ENCODE measurements around the gene USP12.
"Not testable (repeated sequence)": the region's sequence is repeated elsewhere in the genome, so short reads cannot be mapped to it uniquely, and the experiment has no call there.

USP12 gene

DNA sequence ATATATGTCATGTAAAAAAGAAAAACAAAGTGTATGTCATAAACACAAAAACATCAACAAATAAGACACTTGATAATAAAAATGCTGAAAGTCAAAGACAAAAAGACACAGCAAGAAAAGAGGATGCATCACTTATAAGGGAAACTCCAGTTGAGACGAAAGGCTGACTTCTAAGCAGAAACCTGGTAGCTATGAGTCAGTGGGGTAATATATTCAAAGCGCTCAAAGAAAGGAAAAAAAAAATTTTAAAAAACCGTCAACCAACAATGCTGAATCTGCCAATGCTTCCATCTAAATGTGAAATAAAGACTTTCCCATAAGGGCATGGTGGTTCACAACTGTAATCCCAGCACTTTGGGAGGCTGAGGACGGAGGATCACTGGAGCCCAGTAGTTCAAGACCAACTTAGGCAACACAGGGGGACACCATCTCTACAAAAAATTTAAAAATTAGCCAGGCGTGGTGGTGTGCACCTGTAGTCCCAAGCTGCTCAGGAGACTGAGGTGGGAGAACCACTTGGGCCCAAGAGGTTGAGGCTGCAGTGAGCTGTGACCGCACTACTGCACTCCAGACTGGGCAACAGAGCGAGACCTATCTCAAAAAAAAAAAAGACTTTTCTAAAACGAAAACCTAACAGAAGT, 24.0 kb downstream of the USP12 start:
- no peak overlapping the region for H3K9ac ChIP-seq (ENCODE audit: low read depth, low read length)
- no peaks in the 10 kb centered on the region for H3K27me3 ChIP-seq (ENCODE audit: control insufficient read depth, insufficient read depth, low read length)
- H3K9me3 ChIP-seq (replicated peaks; ENCODE audit: low read length) = no peaks in the 10 kb centered on the region
- H3K4me2 ChIP-seq (ENCODE audit: low read length) = no peak overlapping the region
- no peaks in the 10 kb centered on the region for H3K36me3 ChIP-seq (ENCODE audit: insufficient read depth, low read length)
- H3K4me1 ChIP-seq (ENCODE audit: control insufficient read depth, insufficient read depth, low read length) = peaks cover 7% of the 10 kb centered on the region
- H3K4me3 ChIP-seq (ENCODE audit: low read length) = no peak overlapping the region

DNA sequence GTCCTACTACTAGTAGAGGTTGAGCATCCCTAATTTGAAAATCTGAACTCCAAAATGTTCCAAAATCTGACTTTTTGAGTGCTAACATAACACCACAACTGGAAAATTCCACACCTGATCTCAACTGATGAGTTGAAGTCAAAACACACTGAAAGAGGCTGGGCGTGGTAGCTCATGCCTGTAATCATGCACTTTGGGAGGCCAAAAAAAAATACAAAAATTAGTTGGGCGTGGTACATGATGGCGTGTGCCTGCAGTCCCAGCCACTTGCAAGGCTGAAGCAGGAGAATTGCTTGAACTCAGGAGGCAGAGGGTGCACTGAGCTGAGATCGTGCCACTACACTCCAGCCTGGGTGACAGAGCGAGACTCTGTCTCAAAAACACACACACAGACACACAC, 29.9 kb downstream of the USP12 start:
- Histone ChIP-seq H3K27me3 (ENCODE audit: control insufficient read depth, insufficient read depth, low read length) (no peaks in the 10 kb centered on the region), H3K36me3 (ENCODE audit: insufficient read depth, low read length) (no peaks in the 10 kb centered on the region), H3K9me3 (replicated peaks; ENCODE audit: low read length) (no peaks in the 10 kb centered on the region), H3K4me1 (ENCODE audit: control insufficient read depth, insufficient read depth, low read length) (peaks cover 11% of the 10 kb centered on the region), H3K4me3 (ENCODE audit: low read length) (no peak overlapping the region), H3K4me2 (ENCODE audit: low read length) (no peak overlapping the region), H3K9ac (ENCODE audit: low read depth, low read length) (no peak overlapping the region)

DNA sequence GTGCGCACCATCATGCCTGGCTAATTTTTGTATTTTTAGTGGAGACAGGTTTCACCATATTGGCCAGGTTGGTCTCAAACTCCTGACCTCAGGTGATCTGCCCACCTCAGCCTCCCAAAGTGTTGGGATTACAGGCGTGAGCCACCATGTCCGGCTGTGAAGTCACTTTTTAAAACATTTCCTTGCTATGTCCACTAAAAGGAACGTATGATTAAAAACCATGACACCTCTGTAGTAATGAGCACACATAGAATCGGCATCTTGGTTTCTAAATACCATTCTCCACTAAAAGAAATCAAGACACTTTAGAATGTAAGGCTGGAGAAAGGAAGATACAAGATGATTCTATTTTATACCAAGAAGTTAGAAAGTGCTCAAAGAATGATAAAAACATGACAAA, 30.5 kb downstream of the USP12 start:
- not testable (repeated sequence) for H3K9ac ChIP-seq (ENCODE audit: low read depth, low read length); H3K4me3 ChIP-seq (ENCODE audit: low read length); H3K36me3 ChIP-seq (ENCODE audit: insufficient read depth, low read length); H3K4me2 ChIP-seq (ENCODE audit: low read length); H3K27me3 ChIP-seq (ENCODE audit: control insufficient read depth, insufficient read depth, low read length); H3K9me3 ChIP-seq (replicated peaks; ENCODE audit: low read length)
- peaks cover 11% of the 10 kb centered on the region for H3K4me1 ChIP-seq (ENCODE audit: control insufficient read depth, insufficient read depth, low read length)

DNA sequence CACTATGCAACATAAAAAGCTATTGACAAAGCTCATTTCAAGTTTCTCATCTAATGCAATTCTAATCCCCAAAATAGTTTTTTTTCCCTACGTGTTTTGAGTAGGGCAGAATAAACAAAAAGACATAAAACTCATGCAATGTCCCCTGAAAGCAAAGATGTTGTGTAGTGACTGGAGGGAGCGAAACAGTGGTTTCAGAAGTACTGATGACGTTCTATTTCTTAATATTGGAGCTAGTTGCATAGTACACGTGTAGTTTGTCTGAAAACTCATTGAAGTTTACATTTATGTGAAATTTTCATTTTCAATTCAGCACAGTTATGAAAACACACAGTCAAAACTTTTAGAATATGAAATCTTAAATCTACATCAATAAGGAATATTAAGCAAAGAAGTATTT, 31.6 kb downstream of the USP12 start:
- Histone ChIP-seq H3K27me3 (ENCODE audit: control insufficient read depth, insufficient read depth, low read length) (no peaks in the 10 kb centered on the region), H3K9me3 (replicated peaks; ENCODE audit: low read length) (no peaks in the 10 kb centered on the region), H3K36me3 (ENCODE audit: insufficient read depth, low read length) (no peaks in the 10 kb centered on the region), H3K4me2 (ENCODE audit: low read length) (no peak overlapping the region), H3K9ac (ENCODE audit: low read depth, low read length) (no peak overlapping the region), H3K4me1 (ENCODE audit: control insufficient read depth, insufficient read depth, low read length) (peaks cover 11% of the 10 kb centered on the region), H3K4me3 (ENCODE audit: low read length) (no peak overlapping the region)

DNA sequence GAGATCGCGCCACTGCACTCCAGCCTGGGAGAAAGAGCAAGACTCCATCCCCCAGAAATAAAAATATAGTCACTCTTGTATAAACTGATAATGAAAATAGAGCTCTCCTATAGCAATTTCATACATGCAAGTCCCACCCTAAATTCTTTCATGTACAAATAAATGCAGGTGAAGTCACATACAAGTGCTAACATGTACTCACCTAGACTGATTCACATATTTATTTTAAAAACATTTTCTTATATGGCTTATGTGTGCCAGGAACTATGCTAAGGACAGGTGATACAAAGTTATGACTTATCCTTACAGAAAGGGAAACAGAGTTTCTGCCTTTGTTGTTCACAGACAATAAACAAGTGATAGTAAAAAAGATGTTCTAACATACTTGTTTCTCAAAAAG, 32.0 kb downstream of the USP12 start:
- Histone ChIP-seq H3K27me3 (ENCODE audit: control insufficient read depth, insufficient read depth, low read length) (no peaks in the 10 kb centered on the region), H3K9ac (ENCODE audit: low read depth, low read length) (no peak overlapping the region), H3K4me2 (ENCODE audit: low read length) (no peak overlapping the region), H3K4me3 (ENCODE audit: low read length) (no peak overlapping the region), H3K36me3 (ENCODE audit: insufficient read depth, low read length) (no peaks in the 10 kb centered on the region), H3K4me1 (ENCODE audit: control insufficient read depth, insufficient read depth, low read length) (peaks cover 11% of the 10 kb centered on the region), H3K9me3 (replicated peaks; ENCODE audit: low read length) (no peaks in the 10 kb centered on the region)

DNA sequence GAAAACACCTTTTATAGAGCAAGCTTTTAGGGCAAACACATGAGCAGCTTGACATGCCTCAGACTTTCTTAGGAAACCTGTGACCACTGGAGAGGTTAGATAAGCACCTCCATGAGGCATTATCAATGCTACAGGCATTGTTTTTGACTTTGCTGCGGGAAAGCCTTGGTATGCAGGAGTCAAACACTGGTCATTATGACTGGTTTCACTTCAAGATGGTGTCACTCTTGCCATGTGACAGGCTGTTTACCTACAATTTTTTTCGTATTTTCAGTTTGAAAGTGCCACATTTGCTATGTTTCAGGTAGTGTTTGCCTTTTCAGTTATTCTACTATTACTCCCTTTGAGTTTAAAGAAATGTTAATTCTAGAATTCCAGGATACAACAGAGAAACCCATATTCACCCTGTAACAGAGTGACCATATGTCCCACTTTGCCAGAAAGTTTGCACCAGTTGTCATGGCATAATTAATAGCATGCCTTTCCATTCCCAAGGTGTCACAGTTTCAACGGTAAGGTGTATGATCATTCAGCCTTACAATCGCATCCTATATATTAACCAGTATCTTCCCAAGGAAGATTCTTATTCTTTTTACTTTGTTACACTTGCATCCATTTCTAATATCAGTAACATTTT, 33.0 kb downstream of the USP12 start:
- Histone ChIP-seq H3K9ac (ENCODE audit: low read depth, low read length) (no peak overlapping the region), H3K9me3 (replicated peaks; ENCODE audit: low read length) (no peaks in the 10 kb centered on the region), H3K36me3 (ENCODE audit: insufficient read depth, low read length) (no peaks in the 10 kb centered on the region), H3K27me3 (ENCODE audit: control insufficient read depth, insufficient read depth, low read length) (no peaks in the 10 kb centered on the region), H3K4me3 (ENCODE audit: low read length) (no peak overlapping the region), H3K4me1 (ENCODE audit: control insufficient read depth, insufficient read depth, low read length) (peaks cover 11% of the 10 kb centered on the region), H3K4me2 (ENCODE audit: low read length) (no peak overlapping the region)

DNA sequence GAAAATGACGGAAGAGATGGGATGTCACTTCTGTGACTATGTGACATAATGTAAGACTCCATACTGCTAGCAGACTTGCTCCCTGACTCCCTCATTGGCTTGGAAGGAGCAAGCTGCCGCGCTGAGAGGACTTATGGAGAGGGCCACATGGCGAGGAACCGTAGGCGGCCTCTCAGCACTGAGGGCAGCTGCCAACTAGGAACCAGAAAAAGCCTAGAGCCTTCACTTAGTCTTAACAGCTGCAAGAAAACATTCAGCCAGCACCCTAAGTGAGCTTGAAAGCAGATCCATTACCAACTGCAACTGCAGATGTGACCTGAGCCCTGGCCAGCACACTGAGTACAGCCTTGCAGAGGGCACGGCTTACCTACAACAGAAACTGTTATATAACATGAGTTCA, 33.9 kb downstream of the USP12 start:
- Histone ChIP-seq H3K4me2 (ENCODE audit: low read length) (peak overlapping the region; percentile 5), H3K27me3 (ENCODE audit: control insufficient read depth, insufficient read depth, low read length) (no peaks in the 10 kb centered on the region), H3K9ac (ENCODE audit: low read depth, low read length) (no peak overlapping the region), H3K4me3 (ENCODE audit: low read length) (no peak overlapping the region), H3K9me3 (replicated peaks; ENCODE audit: low read length) (no peaks in the 10 kb centered on the region), H3K36me3 (ENCODE audit: insufficient read depth, low read length) (no peaks in the 10 kb centered on the region), H3K4me1 (ENCODE audit: control insufficient read depth, insufficient read depth, low read length) (peaks cover 11% of the 10 kb centered on the region)

DNA sequence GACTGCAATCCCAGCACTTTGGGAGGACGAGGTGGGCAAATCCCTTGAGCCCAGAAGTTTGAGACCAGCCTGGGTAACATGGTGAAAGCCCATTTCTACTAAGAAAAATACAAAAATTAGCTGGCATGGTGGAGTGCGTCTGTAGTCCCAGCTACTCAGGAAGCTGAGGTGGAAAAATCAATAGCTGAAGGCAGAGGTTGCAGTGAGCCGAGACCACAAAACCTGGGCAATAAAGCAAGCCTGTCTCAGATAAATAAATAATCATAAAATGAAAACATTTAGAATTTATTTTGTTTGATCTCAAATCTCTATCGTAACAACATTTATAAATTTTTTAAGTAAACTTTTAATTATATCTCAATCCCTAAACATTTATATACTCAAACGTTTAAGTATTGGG, 36.6 kb downstream of the USP12 start:
- H3K27me3 ChIP-seq (ENCODE audit: control insufficient read depth, insufficient read depth, low read length) = no peaks in the 10 kb centered on the region

DNA sequence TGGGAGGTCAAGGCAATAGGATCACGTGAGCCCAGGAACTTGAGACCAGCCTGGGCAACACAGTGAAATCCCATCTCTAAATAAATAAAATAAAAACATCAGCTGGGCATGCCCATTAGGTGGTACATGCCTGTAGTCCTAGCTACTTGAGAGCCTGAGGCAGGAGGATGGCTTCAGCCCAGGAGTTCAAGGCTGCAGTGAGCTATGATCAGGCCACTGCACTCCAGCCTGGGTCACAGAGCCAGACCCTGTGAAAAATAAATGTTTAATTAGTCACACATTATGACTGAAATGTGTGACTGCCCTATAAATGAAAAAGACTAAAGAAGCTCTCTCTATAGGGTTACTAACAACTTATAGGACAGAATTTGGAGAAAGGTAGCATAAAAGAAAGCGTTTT, 37.7 kb downstream of the USP12 start:
- H3K4me3 ChIP-seq (ENCODE audit: low read length) = no peak overlapping the region
- peaks cover 4% of the 10 kb centered on the region for H3K9me3 ChIP-seq (replicated peaks; ENCODE audit: low read length)
- no peak overlapping the region for H3K4me2 ChIP-seq (ENCODE audit: low read length)
- H3K36me3 ChIP-seq (ENCODE audit: insufficient read depth, low read length) = no peaks in the 10 kb centered on the region
- no peak overlapping the region for H3K9ac ChIP-seq (ENCODE audit: low read depth, low read length)
- H3K4me1 ChIP-seq (ENCODE audit: control insufficient read depth, insufficient read depth, low read length) = peaks cover 38% of the 10 kb centered on the region
- no peaks in the 10 kb centered on the region for H3K27me3 ChIP-seq (ENCODE audit: control insufficient read depth, insufficient read depth, low read length)

More for the DNA sequence above, 36.6 kb downstream of the USP12 start:
- no peak overlapping the region for H3K4me3 ChIP-seq (ENCODE audit: low read length)
- H3K4me2 ChIP-seq (ENCODE audit: low read length) = no peak overlapping the region
- no peak overlapping the region for H3K9ac ChIP-seq (ENCODE audit: low read depth, low read length)
- peaks cover 28% of the 10 kb centered on the region for H3K4me1 ChIP-seq (ENCODE audit: control insufficient read depth, insufficient read depth, low read length)
- H3K9me3 ChIP-seq (replicated peaks; ENCODE audit: low read length) = peaks cover 2% of the 10 kb centered on the region
- H3K36me3 ChIP-seq (ENCODE audit: insufficient read depth, low read length) = no peaks in the 10 kb centered on the region

DNA sequence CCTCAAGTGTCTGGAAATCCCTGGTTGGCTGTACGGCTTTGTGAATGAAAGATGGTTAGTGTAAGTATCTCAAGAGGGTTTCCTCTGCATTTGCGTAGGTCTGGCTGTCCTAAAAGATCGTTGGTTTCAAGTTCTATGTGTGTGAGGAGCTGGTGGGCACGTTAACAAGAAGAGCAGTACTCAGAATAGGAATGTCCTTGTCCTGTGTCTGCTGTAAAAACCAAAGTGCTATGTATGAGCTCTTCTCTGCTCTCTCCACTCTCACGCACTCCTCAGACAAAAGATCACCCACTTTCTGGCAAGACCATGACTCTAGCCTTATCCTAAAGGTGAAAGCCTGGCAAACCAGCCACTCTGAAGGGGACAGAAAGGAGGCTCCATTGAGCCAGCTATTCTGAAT, 39.1 kb downstream of the USP12 start:
- Histone ChIP-seq H3K9me3 (replicated peaks; ENCODE audit: low read length) (peaks cover 4% of the 10 kb centered on the region), H3K9ac (ENCODE audit: low read depth, low read length) (no peak overlapping the region), H3K4me2 (ENCODE audit: low read length) (no peak overlapping the region), H3K4me3 (ENCODE audit: low read length) (no peak overlapping the region), H3K4me1 (ENCODE audit: control insufficient read depth, insufficient read depth, low read length) (peaks cover 42% of the 10 kb centered on the region), H3K36me3 (ENCODE audit: insufficient read depth, low read length) (no peaks in the 10 kb centered on the region), H3K27me3 (ENCODE audit: control insufficient read depth, insufficient read depth, low read length) (no peaks in the 10 kb centered on the region)

DNA sequence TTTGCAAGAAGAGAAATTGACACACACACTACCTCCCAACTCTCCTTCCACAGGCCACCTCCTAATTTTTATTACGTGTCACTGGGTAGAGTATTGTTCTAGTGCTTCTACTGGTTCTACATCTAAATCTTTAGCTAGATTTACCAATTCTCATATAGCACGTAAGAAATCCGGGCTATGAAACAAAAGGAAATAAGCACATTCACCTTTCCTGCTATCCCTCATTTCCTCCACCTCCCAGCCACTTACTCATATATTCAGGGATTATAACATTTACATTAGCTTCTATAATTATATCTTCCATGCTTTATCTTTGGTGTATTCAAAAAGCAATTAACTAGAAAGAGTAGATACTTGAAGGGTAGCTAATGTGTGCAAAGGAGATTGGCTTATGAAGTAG, 39.7 kb downstream of the USP12 start:
- Histone ChIP-seq H3K9me3 (replicated peaks; ENCODE audit: low read length) (peaks cover 4% of the 10 kb centered on the region), H3K27me3 (ENCODE audit: control insufficient read depth, insufficient read depth, low read length) (no peaks in the 10 kb centered on the region), H3K9ac (ENCODE audit: low read depth, low read length) (no peak overlapping the region), H3K4me3 (ENCODE audit: low read length) (no peak overlapping the region), H3K4me1 (ENCODE audit: control insufficient read depth, insufficient read depth, low read length) (peaks cover 46% of the 10 kb centered on the region), H3K36me3 (ENCODE audit: insufficient read depth, low read length) (no peaks in the 10 kb centered on the region), H3K4me2 (ENCODE audit: low read length) (no peak overlapping the region)

DNA sequence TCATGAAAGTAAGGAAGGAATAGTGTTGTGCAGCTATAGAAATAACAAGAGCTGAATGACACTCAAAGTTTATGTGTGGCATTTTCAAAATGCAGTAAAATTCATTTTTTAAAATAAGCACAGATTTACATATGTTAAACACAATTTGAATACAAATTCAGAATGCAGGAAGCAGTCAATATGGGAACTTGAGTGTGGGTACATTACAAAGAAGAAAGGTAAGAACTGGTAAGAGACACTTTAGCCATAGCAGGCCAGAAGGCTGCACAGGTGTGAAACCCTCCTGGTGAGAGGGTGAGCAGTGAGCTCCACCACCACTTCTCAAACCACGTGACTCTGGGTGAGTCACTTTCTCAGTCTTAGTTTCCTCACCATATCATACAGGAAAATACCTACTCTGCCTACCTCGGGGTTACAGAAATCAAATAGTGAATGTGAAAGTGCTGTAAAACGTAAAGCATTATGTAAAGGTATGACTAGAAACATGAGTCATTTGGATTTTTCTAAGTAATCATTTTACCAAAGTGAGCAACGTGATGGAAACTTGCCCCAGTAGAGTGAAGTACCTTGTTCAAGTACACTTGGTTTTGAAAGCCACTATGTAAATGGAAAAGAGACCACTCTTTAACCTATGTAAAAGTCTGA, 40.5 kb downstream of the USP12 start:
- Histone ChIP-seq H3K9ac (ENCODE audit: low read depth, low read length) (no peak overlapping the region), H3K4me1 (ENCODE audit: control insufficient read depth, insufficient read depth, low read length) (peaks cover 46% of the 10 kb centered on the region), H3K27me3 (ENCODE audit: control insufficient read depth, insufficient read depth, low read length) (no peaks in the 10 kb centered on the region)

More for the DNA sequence above, 40.5 kb downstream of the USP12 start:
- Histone ChIP-seq H3K9me3 (replicated peaks; ENCODE audit: low read length) (peaks cover 4% of the 10 kb centered on the region), H3K4me2 (ENCODE audit: low read length) (peak overlapping the region; percentile 65), H3K36me3 (ENCODE audit: insufficient read depth, low read length) (no peaks in the 10 kb centered on the region), H3K4me3 (ENCODE audit: low read length) (peak overlapping the region; percentile 15)

Measured in skeletal muscle satellite cell (primary cell).